ENCODE data around the gene RANGAP1.

RANGAP1 gene

DNA sequence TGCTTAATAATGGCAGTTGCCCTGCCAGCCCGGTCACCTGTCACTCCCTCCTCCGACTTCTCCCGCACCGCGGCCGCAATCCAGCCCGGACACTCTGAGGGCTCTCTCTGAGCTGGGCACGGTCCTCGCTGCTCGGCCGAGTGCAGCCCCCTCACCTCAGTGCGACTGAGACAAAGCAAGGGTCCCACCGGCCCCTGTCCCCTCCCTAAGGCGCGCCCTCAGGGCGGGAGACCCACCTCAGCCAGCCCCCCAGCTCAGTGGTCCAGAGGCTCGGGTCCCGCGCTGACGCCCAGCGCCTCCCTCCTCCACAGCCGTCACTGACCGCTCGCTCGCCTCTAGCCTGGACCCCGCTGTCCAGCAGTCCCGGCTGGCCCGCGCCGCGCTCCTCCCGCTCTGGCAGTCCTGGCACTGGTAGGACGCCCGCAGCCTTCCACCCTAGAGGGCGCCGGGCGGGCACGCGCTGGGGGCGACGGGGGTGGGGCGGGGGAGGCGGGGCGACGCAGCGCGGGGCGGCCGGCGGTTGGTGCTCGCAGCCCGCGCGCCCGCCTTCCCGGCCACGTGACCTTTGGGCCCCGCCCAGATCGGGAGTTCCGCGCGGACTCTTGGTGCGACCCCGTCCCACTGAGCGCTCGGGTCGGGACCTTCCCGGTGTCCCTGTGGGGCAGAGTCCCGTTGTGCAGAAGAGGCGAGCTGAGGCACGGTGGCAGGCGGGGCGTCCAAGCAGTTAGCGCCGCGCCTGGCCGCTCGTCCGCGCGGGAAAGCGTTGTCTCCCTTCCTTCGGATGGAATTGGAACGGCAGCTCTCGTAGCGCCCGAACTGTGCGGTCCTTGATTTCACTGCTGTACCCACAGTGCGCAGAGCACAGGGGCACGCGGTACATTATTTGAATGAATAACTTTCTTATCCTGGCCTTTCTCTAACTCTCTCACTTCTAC, 88.7 kb downstream of the RANGAP1 start:
- peak; percentile 76 for DNase-seq (ENCODE audit: low spot score)

Measured in hematopoietic multipotent progenitor cell treated with erythropoietin and hydrocortisone succinate and interleukin-3 and kit ligand, for 17 days (in vitro differentiated cells).